GM12801 (cell line): ENCODE data around the gene NCAPD3.

Experiments
- TF ChIP-seq, protein P1 (sequence below): IDR thresholded peaks from one replicate; pipeline ENCODE4 v1.5.1; 2011; ENCODE audit warnings: control low read depth; ENCODE audit not compliant: insufficient read length; ENCODE audit errors: extremely low read depth

The NCAPD3 gene

GRCh38 chr11:134196756-134197155, 27.0 kb downstream of the NCAPD3 start:
- TF ChIP-seq, protein P1, sequence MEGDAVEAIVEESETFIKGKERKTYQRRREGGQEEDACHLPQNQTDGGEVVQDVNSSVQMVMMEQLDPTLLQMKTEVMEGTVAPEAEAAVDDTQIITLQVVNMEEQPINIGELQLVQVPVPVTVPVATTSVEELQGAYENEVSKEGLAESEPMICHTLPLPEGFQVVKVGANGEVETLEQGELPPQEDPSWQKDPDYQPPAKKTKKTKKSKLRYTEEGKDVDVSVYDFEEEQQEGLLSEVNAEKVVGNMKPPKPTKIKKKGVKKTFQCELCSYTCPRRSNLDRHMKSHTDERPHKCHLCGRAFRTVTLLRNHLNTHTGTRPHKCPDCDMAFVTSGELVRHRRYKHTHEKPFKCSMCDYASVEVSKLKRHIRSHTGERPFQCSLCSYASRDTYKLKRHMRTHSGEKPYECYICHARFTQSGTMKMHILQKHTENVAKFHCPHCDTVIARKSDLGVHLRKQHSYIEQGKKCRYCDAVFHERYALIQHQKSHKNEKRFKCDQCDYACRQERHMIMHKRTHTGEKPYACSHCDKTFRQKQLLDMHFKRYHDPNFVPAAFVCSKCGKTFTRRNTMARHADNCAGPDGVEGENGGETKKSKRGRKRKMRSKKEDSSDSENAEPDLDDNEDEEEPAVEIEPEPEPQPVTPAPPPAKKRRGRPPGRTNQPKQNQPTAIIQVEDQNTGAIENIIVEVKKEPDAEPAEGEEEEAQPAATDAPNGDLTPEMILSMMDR: no peak

- TF ChIP-seq, protein P1: no peak
Measured at GRCh38 chr11:134181707-134182106, 42.1 kb downstream of the NCAPD3 start.

- TF ChIP-seq, protein P1: no peak
Measured at GRCh38 chr11:134178032-134178674, 45.6 kb downstream of the NCAPD3 start.

DNA sequence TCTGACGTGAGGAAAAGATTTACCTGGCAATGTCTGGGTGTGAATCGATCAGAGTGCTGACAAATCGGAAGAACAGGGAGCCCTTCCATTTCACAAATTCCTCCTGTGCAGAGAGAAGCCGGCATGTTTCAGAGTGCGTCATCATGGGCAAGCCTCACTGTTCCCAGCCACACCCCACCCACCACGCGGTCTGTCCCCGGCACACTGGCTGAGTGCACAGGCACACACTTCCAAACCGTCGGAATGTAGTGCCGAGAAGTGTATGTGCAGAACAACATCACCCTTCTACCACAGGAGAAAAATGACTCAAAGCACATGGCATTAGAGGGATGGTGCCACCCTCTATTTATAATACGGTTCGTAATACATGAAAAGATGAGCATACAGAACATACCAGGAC, 47.5 kb downstream of the NCAPD3 start:
- TF ChIP-seq, protein P1: no peak

GRCh38 chr11:134173296-134173695, 50.5 kb downstream of the NCAPD3 start:
- TF ChIP-seq, protein P1: no peak

DNA sequence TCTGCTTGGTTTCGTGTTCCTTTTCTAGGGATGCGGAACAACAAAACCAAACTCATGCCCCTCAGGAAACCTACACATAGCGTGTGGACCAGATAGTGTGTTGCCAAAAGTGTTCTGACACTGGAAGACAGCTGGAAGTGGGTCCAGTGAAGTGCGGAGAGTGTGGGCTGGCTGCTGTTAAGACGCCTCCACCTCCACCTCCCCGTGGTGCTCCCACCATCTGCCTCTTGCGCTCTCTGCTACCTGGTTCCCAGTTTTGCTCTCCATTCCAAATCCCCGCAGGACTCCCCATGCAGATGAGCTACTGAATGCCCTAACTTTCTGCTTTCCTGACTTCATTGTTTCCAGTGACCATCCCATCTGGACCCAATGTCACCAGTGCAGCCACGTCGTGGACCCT, 51.8 kb downstream of the NCAPD3 start:
- TF ChIP-seq, protein P1: no peak

DNA sequence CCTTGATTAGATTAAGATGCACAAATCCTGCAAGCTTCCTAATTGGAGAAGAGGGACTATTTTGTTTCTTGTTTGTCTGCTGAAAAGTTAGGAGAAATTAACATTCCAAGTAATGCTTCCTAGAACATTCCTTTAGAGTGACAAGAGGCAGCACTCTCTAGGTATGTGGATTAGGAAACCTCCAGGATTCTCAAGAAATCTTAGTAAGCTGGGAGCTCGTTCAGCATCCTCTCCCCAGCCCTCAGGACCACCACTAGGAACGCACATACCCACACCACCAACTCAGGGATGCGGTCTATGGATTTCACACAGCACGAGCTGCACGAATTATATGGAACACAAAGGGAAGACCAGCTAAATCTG, 52.9 kb downstream of the NCAPD3 start:
- TF ChIP-seq, protein P1: no peak
